Mammary epithelial cell (primary cell): ENCODE data around the gene PLXNA4.

Experiments
- CTCF ChIP-seq, 2 donors: IDR thresholded peaks in 1 of 2; conservative IDR thresholded peaks in 1 of 2; 2 replicates each; pipeline ENCODE4 v1.5.1; 2011 to 2012; ENCODE audit warnings: inconsistent platforms in 2 of 2, low read length in 2 of 2, mild to moderate bottlenecking in 2 of 2, control low read depth in 1 of 2, low read depth in 1 of 2; ENCODE audit not compliant: insufficient read depth in 1 of 2; ENCODE audit errors: extremely low read depth in 1 of 2
- EZH2 ChIP-seq: IDR thresholded peaks from 2 replicates; pipeline ENCODE4 v1.6.1; 2012; ENCODE audit warnings: low read length, inconsistent platforms, borderline replicate concordance

- no peak for TF ChIP-seq CTCF (conservative IDR thresholded peaks at IDR 0.05 in 1 of 2, IDR thresholded peaks at IDR 0.05 in 1 of 2; ENCODE audit: extremely low read depth in 1 of 2, insufficient read depth in 1 of 2, low read depth in 1 of 2, low read length in 2 of 2)
- TF ChIP-seq EZH2: no peak
Measured at GRCh38 chr7:132381742-132382472, 194.4 kb downstream of the PLXNA4 start.
